HepG2 (cell line): ENCODE measurements around the gene ADAM8. TPM values are rescaled to one million over a fixed set of nuclear protein-coding genes. Genes with fewer than 3 reads are reported as not detected.

ENCODE experiments used
- ATAC-seq: fragments of 200-7000 bp; cut with Tn5 transposase; 3 replicates; pipeline ENCODE4 v1.9.1; 2020; ENCODE audit warnings: mild to moderate bottlenecking, moderate library complexity
- BruUV-seq: library from RNA; stranded (reverse); fragments of 400-500 nt; replicated peaks from 2 replicates; lab custom pipeline; 2021; lab: Mats Ljungman, UMichigan
- CTCF ChIA-PET: fragments of 300-600 bp; formaldehyde crosslinking; extraction: SDS; loops from one replicate; lab custom pipeline; 2021; ENCODE audit warnings: low total read pairs, inconsistent platforms, low intra/inter-chr PET ratio; lab: Yijun Ruan, JAX
- POLR2A ChIA-PET: fragments of 350-600 bp; sonication (Branson Sonifier 250); formaldehyde crosslinking; loops from one replicate; lab custom pipeline; 2020; ENCODE audit warnings: antibody characterized with exemption, inconsistent platforms; lab: Yijun Ruan, JAX
- DNase-seq: peaks from one replicate; pipeline ENCODE4 v3.0.0-alpha.2; 2015; ENCODE audit warnings: low spot score
- FAIRE-seq: peaks from 3 replicates; lab custom pipeline; 2011; peaks lifted over from hg19 to GRCh38; lab: Jason Lieb, UNC
- H2AFZ ChIP-seq: one replicate; pipeline ENCODE4 v1.6.1; 2011; ENCODE audit warnings: low read length, inconsistent platforms
- H3K27ac ChIP-seq: fragments of 300-600 bp; 3 replicates; pipeline ENCODE4 v1.8.0; 2011; ENCODE audit warnings: mixed run types, mild to moderate bottlenecking, mixed read lengths, low read length, inconsistent platforms; ENCODE audit not compliant: insufficient read depth; ENCODE audit errors: extremely low read length
- H3K27me3 ChIP-seq, 2 experiments: fragments of 200-600 bp in 1 of 2; 2 replicates in 1 of 2; 3 replicates in 1 of 2; pipeline versions ENCODE4 v1.6.0 to v1.8.0; 2011; ENCODE audit warnings: low read length in 2 of 2, mild to moderate bottlenecking in 2 of 2, moderate library complexity in 2 of 2, inconsistent platforms in 1 of 2; ENCODE audit not compliant: insufficient read depth in 2 of 2, control insufficient read depth in 1 of 2
- H3K36me3 ChIP-seq, 2 experiments: fragments of 200-600 bp in 1 of 2; replicated peaks in 1 of 2; 2 replicates in 1 of 2; 3 replicates in 1 of 2; pipeline versions ENCODE4 v1.5.1 to v1.8.0; 2011; ENCODE audit warnings: low read length in 2 of 2, inconsistent platforms in 1 of 2; ENCODE audit not compliant: insufficient read depth in 2 of 2, control insufficient read depth in 1 of 2
- H3K4me1 ChIP-seq: 2 replicates; pipeline ENCODE4 v1.5.1; 2012; ENCODE audit warnings: low read length, inconsistent platforms; ENCODE audit not compliant: insufficient read depth
- H3K4me2 ChIP-seq: 2 replicates; pipeline ENCODE4 v1.6.0; 2011; ENCODE audit warnings: low read depth, low read length, inconsistent platforms
- H3K4me3 ChIP-seq, 3 experiments: fragments of 200-600 bp in 1 of 3; sonication (generic), shearing (Covaris generic) in 1 of 3; replicated peaks in 1 of 3; 2 replicates each; pipeline ENCODE4 v1.5.1; 2011 to 2016; ENCODE audit warnings: low read length in 3 of 3, inconsistent platforms in 2 of 3, low read depth in 2 of 3, mild to moderate bottlenecking in 2 of 3, control low read depth in 1 of 3, mixed read lengths in 1 of 3; ENCODE audit not compliant: insufficient read depth in 1 of 3
- H3K79me2 ChIP-seq: one replicate; pipeline ENCODE4 v1.6.1; 2011; ENCODE audit warnings: low read length, inconsistent platforms; ENCODE audit not compliant: insufficient read depth
- H3K9ac ChIP-seq: 2 replicates; pipeline ENCODE4 v1.6.0; 2011; ENCODE audit warnings: mild to moderate bottlenecking, low read depth, low read length, inconsistent platforms; ENCODE audit not compliant: insufficient read depth
- H3K9me3 ChIP-seq: 2 replicates; pipeline ENCODE4 v1.5.1; 2012; ENCODE audit warnings: mild to moderate bottlenecking, low read length
- H4K20me1 ChIP-seq: 2 replicates; pipeline ENCODE4 v1.6.0; 2011; ENCODE audit warnings: inconsistent platforms, mild to moderate bottlenecking, low read length, moderate library complexity; ENCODE audit not compliant: insufficient read depth
- KDM1A ChIP-seq: IDR thresholded peaks from 2 replicates; pipeline ENCODE4 v1.6.1; 2016; ENCODE audit warnings: missing compliant biosample characterization
- NBN ChIP-seq: fragments of 450-650 bp; conservative IDR thresholded peaks from 2 replicates; pipeline ENCODE4 v1.6.1; 2017
- NFYB ChIP-seq: sonication (generic); formaldehyde crosslinking; IDR thresholded peaks from 2 replicates; pipeline ENCODE4 v1.4.0; 2020; ENCODE audit warnings: missing genetic modification reagents
- NFYC ChIP-seq: IDR thresholded peaks from 2 replicates; pipeline ENCODE4 v1.6.1; 2016; ENCODE audit warnings: missing genetic modification reagents, missing compliant biosample characterization
- SP140L ChIP-seq: sonication (generic); formaldehyde crosslinking; IDR thresholded peaks from 2 replicates; pipeline ENCODE4 v1.4.0; 2020; ENCODE audit warnings: missing genetic modification reagents, borderline replicate concordance
- ZC3H4 ChIP-seq: sonication (generic); formaldehyde crosslinking; IDR thresholded peaks from 2 replicates; pipeline ENCODE4 v1.4.0; 2020; ENCODE audit warnings: missing genetic modification reagents, borderline replicate concordance
- ZHX1 ChIP-seq: sonication (generic); formaldehyde crosslinking; IDR thresholded peaks from 2 replicates; pipeline ENCODE4 v1.8.1; 2022; ENCODE audit warnings: low read depth, mild to moderate bottlenecking, missing genetic modification reagents
- ZNF251 ChIP-seq: sonication (generic); formaldehyde crosslinking; IDR thresholded peaks from 2 replicates; pipeline ENCODE4 v1.9.0; 2021; ENCODE audit warnings: mild to moderate bottlenecking, missing genetic modification reagents
- WGBS: methylation state at CpG from one replicate; pipeline ENCODE4 v1.1.6; 2017; ENCODE audit warnings: low lambda C conversion rate; 5-methylcytosine and 5-hydroxymethylcytosine counted together
- in situ Hi-C: cut with HindIII; loops from 2 replicates; pipeline ENCODE4 v1.10.0; 2017; ENCODE audit warnings: low pct_unique_long_range_greater_than_20kb; ENCODE audit not compliant: extremely low pct_ligation_motif_present
- intact Hi-C: fragments of 100-400 bp; cut with micrococcal nuclease; formaldehyde crosslinking; loops from one replicate; pipeline ENCODE4 v1.10.0; 2022; ENCODE audit not compliant: unreplicated experiment
- polyA plus RNA-seq, 8 experiments: library from polyadenylated mRNA; depleted of rRNA in 3 of 8; stranded (reverse) in 7 of 8; unstranded in 1 of 8; fragments of >200 nt; fragmentation: Illumina TruSeq in 4 of 8; extraction: Trizol in 4 of 8; gene quantifications; 2 replicates each; pipeline versions ENCODE4 v1.2.1 to v1.2.3, GENCODE V29; 2011 to 2016; ENCODE audit warnings: low read depth in 4 of 8, missing spikeins in 1 of 8, mixed read lengths in 1 of 8; ENCODE audit not compliant: insufficient read depth in 1 of 8
- total RNA-seq, 5 experiments: library from RNA; depleted of rRNA; stranded (reverse); fragments of >200 nt; fragmentation: Illumina TruSeq; extraction: Trizol; gene quantifications; 2 replicates each; pipeline ENCODE4 v1.2.3, GENCODE V29; 2016; ENCODE audit warnings: low read depth in 1 of 5
- TF ChIP-seq, protein P1 (sequence below): IDR thresholded peaks from 2 replicates; pipeline ENCODE4 v1.4.0; 2020; ENCODE audit warnings: mild to moderate bottlenecking, missing genetic modification reagents

Gene ADAM8
- total and polyA plus RNA-seq, 2 of the 13 experiments (the other 11 are each of a cell fraction or from before 2014, with no cell fraction given): 0.24 to 0.93 TPM

- Histone ChIP-seq H2AFZ (no peak overlapping the region), H3K36me3 (peaks cover 5 to 17% of the 10 kb centered on the region in 2 experiments; a peak in 4 of 5 replicates), H3K9me3 (no peaks in the 10 kb centered on the region), H3K27me3 (peaks cover 0 to 9% of the 10 kb centered on the region in 2 experiments; a peak in 2 of 5 replicates), H3K27ac (no peak overlapping the region), H3K9ac (no peak overlapping the region), H3K4me2 (no peak overlapping the region), H4K20me1 (no peaks in the 10 kb centered on the region), H3K4me3 (no peak overlapping the region), H3K4me1 (peaks cover 15% of the 10 kb centered on the region), H3K79me2 (no peaks in the 10 kb centered on the region)
- TF ChIP-seq, protein P1, sequence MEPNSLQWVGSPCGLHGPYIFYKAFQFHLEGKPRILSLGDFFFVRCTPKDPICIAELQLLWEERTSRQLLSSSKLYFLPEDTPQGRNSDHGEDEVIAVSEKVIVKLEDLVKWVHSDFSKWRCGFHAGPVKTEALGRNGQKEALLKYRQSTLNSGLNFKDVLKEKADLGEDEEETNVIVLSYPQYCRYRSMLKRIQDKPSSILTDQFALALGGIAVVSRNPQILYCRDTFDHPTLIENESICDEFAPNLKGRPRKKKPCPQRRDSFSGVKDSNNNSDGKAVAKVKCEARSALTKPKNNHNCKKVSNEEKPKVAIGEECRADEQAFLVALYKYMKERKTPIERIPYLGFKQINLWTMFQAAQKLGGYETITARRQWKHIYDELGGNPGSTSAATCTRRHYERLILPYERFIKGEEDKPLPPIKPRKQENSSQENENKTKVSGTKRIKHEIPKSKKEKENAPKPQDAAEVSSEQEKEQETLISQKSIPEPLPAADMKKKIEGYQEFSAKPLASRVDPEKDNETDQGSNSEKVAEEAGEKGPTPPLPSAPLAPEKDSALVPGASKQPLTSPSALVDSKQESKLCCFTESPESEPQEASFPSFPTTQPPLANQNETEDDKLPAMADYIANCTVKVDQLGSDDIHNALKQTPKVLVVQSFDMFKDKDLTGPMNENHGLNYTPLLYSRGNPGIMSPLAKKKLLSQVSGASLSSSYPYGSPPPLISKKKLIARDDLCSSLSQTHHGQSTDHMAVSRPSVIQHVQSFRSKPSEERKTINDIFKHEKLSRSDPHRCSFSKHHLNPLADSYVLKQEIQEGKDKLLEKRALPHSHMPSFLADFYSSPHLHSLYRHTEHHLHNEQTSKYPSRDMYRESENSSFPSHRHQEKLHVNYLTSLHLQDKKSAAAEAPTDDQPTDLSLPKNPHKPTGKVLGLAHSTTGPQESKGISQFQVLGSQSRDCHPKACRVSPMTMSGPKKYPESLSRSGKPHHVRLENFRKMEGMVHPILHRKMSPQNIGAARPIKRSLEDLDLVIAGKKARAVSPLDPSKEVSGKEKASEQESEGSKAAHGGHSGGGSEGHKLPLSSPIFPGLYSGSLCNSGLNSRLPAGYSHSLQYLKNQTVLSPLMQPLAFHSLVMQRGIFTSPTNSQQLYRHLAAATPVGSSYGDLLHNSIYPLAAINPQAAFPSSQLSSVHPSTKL (CRISPR knock-in tag): no peak
- TF ChIP-seq ZC3H4 (no peak), ZHX1 (CRISPR knock-in tag) (no peak), ZNF251 (CRISPR knock-in tag) (no peak), NFYC (CRISPR knock-in tag) (peak; percentile 56; the same call in 1 of the 2 replicates), KDM1A (CRISPR knock-in tag) (no peak), SP140L (CRISPR knock-in tag) (no peak), NBN (no peak), NFYB (peak; percentile 31; the same call in 1 of the 2 replicates)
- in situ Hi-C loops (no loop called here), intact Hi-C loops (no loop called here)
- BruUV-seq: no TSS peak
- ChIA-PET CTCF (no interaction called here), POLR2A (no interaction called here)
- WGBS: 66% methylated on average over 5 of the region's 5 CpGs
- DNase-seq (peak; percentile 27), FAIRE-seq (no peak), ATAC-seq (no peak)
Measured at GRCh38 chr10:133315847-133316246, 39.2 kb upstream of the ADAM8 start.
